ENCODE results near the gene MUC13.

GRCh38 chr3:124965413-124965812, 30.9 kb upstream of the MUC13 start:
- no peak for TF ChIP-seq CTCF (IDR thresholded peaks at IDR 0.05)
- no peak for TF ChIP-seq POLR2A (IDR thresholded peaks at IDR 0.05)

Measured in esophagus squamous epithelium (tissue), 4 donors.